Right lobe of liver (tissue), 6 donors: ENCODE data around the gene TYW1B. TPM values are rescaled to one million over a fixed set of nuclear protein-coding genes. Genes with fewer than 3 reads are reported as not detected.
A peak's percentile ranks its signal among the peaks of the same experiment; 100 is the strongest.
"Not testable (repeated sequence)": the region's sequence is repeated elsewhere in the genome, so short reads cannot be mapped to it uniquely, and the experiment has no call there.

Source experiments
- ATAC-seq, 4 donors: fragments of 200-7000 bp; cut with Tn5 transposase; one replicate each; pipeline ENCODE4 v1.9.1; 2020; ENCODE audit warnings: mild to moderate bottlenecking in 4 of 4, moderate library complexity in 4 of 4
- DNase-seq, 3 donors: peaks; one replicate each; pipeline ENCODE4 v3.0.0-alpha.2; 2020
- H3K27ac ChIP-seq, 3 donors: fragments of 200-600 bp; one replicate each; pipeline ENCODE4 v1.8.0; 2022
- H3K27me3 ChIP-seq, 2 donors: fragments of 200-600 bp; one replicate each; pipeline ENCODE4 v1.8.0; 2022
- H3K36me3 ChIP-seq, 4 donors: fragments of 200-600 bp; sonication (generic) in 1 of 4; one replicate each; pipeline versions ENCODE4 v1.5.1 to v1.8.0; 2017 to 2022; ENCODE audit warnings: control low read depth in 1 of 4
- H3K4me1 ChIP-seq, 4 donors: fragments of 200-600 bp; sonication (generic) in 1 of 4; one replicate each; pipeline versions ENCODE4 v1.5.1 to v1.8.0; 2017 to 2022; ENCODE audit warnings: control low read depth in 1 of 4
- H3K4me3 ChIP-seq, 3 donors: fragments of 200-600 bp; one replicate each; pipeline ENCODE4 v1.8.0; 2022
- H3K9me3 ChIP-seq, 4 donors: fragments of 200-600 bp; sonication (generic) in 1 of 4; one replicate each; pipeline versions ENCODE4 v1.5.1 to v1.8.0; 2017 to 2022; ENCODE audit warnings: control low read depth in 1 of 4
- CTCF ChIP-seq, 4 donors: fragments of 200-600 bp in 3 of 4; fragments of 450-650 bp in 1 of 4; IDR thresholded peaks; one replicate each; pipeline versions ENCODE4 v1.5.1 to v1.8.0; 2016 to 2022; ENCODE audit warnings: antibody characterized with exemption in 4 of 4, mild to moderate bottlenecking in 2 of 4
- POLR2A ChIP-seq: fragments of 450-650 bp; IDR thresholded peaks from one replicate; pipeline ENCODE4 v1.6.1; 2017; ENCODE audit warnings: antibody characterized with exemption, mild to moderate bottlenecking
- WGBS: methylation state at CpG from one replicate; pipeline ENCODE4 v1.1.6; 2018; ENCODE audit warnings: low coverage, low lambda C conversion rate; ENCODE audit not compliant: insufficient coverage; ENCODE audit errors: missing lambda C conversion rate; 5-methylcytosine and 5-hydroxymethylcytosine counted together
- intact Hi-C, 2 donors: fragments of 100-400 bp; cut with DNase I; formaldehyde crosslinking; loops; one replicate each; pipeline versions ENCODE4 v1.11.2 to v1.14.1; 2022
- total RNA-seq, 6 experiments: library from RNA; depleted of rRNA in 2 of 6; stranded (reverse); fragments of >200 nt in 2 of 6; fragmentation: NEBNext Ultra II Directional in 3 of 6; extraction: Animal tissue kit (Norgen Biotek cat#: 25700) in 3 of 6; gene quantifications; one replicate each; pipeline versions ENCODE4 v1.1.0 to v1.2.4, GENCODE V29; 2016 to 2023
- donor health status: DM: no; HTN: yes; CAD: no.
- donor health status: DM: no; HTN: no; CAD: no.
- donor health status: DM: no; HTN: no; CAD: no.
- donor health status: DM: no; HTN: yes; CAD: no.
- donor health status: DM: no; HTN: yes; CAD: no.

The TYW1B gene
- total RNA-seq, 6 experiments from 2014 or later = 1.2 to 10.1 (median 2.5) TPM

GRCh38 chr7:72675686-72676085 lies 152.3 kb downstream of the TYW1B start:
- intact Hi-C loops, H3K27me3 ChIP-seq, ATAC-seq, DNase-seq, H3K9me3 ChIP-seq, H3K4me3 ChIP-seq, H3K4me1 ChIP-seq, H3K36me3 ChIP-seq, H3K27ac ChIP-seq: not testable (repeated sequence)
- 88% methylated on average over 2 of the region's 2 CpGs for WGBS

- DNase-seq (no peak), ATAC-seq (no peak)
- Histone ChIP-seq H3K4me1 (no peaks in the 10 kb centered on the region), H3K27me3 (no peaks in the 10 kb centered on the region), H3K9me3 (no peaks in the 10 kb centered on the region), H3K4me3 (no peak overlapping the region), H3K27ac (no peak overlapping the region), H3K36me3 (no peaks in the 10 kb centered on the region)
- intact Hi-C loops = no loop called here
- 100% methylated on average over 3 of the region's 3 CpGs for WGBS
- TF ChIP-seq POLR2A (no peak), CTCF (IDR thresholded peaks at IDR 0.05) (no peak)
Observed at GRCh38 chr7:72674394-72674793, 153.6 kb downstream of the TYW1B start.

- not testable (repeated sequence) for H3K36me3 ChIP-seq, DNase-seq
- peak in 3 of 4 donors; percentile 41 to 59 (median 51) for ATAC-seq
Observed at GRCh38 chr7:72670850-72671249, 157.2 kb downstream of the TYW1B start.

GRCh38 chr7:72668435-72668834 lies 159.6 kb downstream of the TYW1B start:
- H3K4me3 ChIP-seq, H3K27ac ChIP-seq, H3K9me3 ChIP-seq, H3K4me1 ChIP-seq, H3K36me3 ChIP-seq, DNase-seq, intact Hi-C loops, H3K27me3 ChIP-seq: not testable (repeated sequence)
- peak in 3 of 4 donors; percentile 51 to 64 (median 58) for ATAC-seq
- WGBS = 34% methylated on average over 5 of the region's 7 CpGs

More at GRCh38 chr7:72670850-72671249, 157.2 kb downstream of the TYW1B start:
- H3K4me3 ChIP-seq, intact Hi-C loops, H3K27ac ChIP-seq, H3K4me1 ChIP-seq, H3K27me3 ChIP-seq, H3K9me3 ChIP-seq: not testable (repeated sequence)
- 53% methylated on average over 3 of the region's 3 CpGs for WGBS

GRCh38 chr7:72667049-72667448 lies 161.0 kb downstream of the TYW1B start:
- not testable (repeated sequence) for H3K4me3 ChIP-seq
- 43% methylated on average over 3 of the region's 3 CpGs for WGBS

GRCh38 chr7:72648574-72648973 lies 179.4 kb downstream of the TYW1B start:
- DNase-seq, H3K36me3 ChIP-seq, H3K4me3 ChIP-seq, intact Hi-C loops, H3K27me3 ChIP-seq, H3K27ac ChIP-seq, ATAC-seq, H3K9me3 ChIP-seq, H3K4me1 ChIP-seq: not testable (repeated sequence)
- 89% methylated on average over 4 of the region's 4 CpGs for WGBS

More at GRCh38 chr7:72667049-72667448, 161.0 kb downstream of the TYW1B start:
- H3K27ac ChIP-seq, DNase-seq, H3K9me3 ChIP-seq, intact Hi-C loops, H3K36me3 ChIP-seq, ATAC-seq, H3K27me3 ChIP-seq, H3K4me1 ChIP-seq: not testable (repeated sequence)

- WGBS = 91% methylated on average over 1 of the region's 1 CpG
- H3K9me3 ChIP-seq, H3K4me1 ChIP-seq, H3K27ac ChIP-seq, ATAC-seq, DNase-seq, H3K4me3 ChIP-seq, H3K36me3 ChIP-seq, H3K27me3 ChIP-seq, intact Hi-C loops: not testable (repeated sequence)
Observed at GRCh38 chr7:72643708-72644107, 184.3 kb downstream of the TYW1B start.

- DNase-seq, ATAC-seq, H3K36me3 ChIP-seq, H3K27me3 ChIP-seq, H3K9me3 ChIP-seq, H3K27ac ChIP-seq, H3K4me3 ChIP-seq, intact Hi-C loops, H3K4me1 ChIP-seq: not testable (repeated sequence)
- 93% methylated on average over 5 of the region's 5 CpGs for WGBS
Observed at GRCh38 chr7:72641485-72642248, 186.3 kb downstream of the TYW1B start.

- H3K27me3 ChIP-seq, H3K9me3 ChIP-seq, H3K27ac ChIP-seq, DNase-seq, H3K4me1 ChIP-seq, H3K36me3 ChIP-seq, intact Hi-C loops, H3K4me3 ChIP-seq, ATAC-seq: not testable (repeated sequence)
- 88% methylated on average over 2 of the region's 2 CpGs for WGBS
Observed at GRCh38 chr7:72640740-72641139, 187.3 kb downstream of the TYW1B start.
